Stimulated activated CD8-positive, alpha-beta memory T cell treated with anti-CD3 and anti-CD28 coated beads, Interleukin-4, amount 100 ng/mL, for 24 hours (primary cell): ENCODE measurements around the gene BRAT1.

Experiments
- DNase-seq: peaks from one replicate; pipeline ENCODE4 v3.0.0-alpha.2; 2020; ENCODE audit warnings: low read depth

The BRAT1 gene

GRCh38 chr7:2559283-2559950, 4.1 kb upstream of the BRAT1 start:
- DNase-seq = no peak

- DNase-seq = peak; percentile 89
Observed at GRCh38 chr7:2558629-2559282, 3.4 kb upstream of the BRAT1 start, which contains the start of gene IQCE. IQCE (plus strand) TSS chr7:2558979; CDS start chr7:2559182, 203 bp downstream.

- no peak for DNase-seq
Observed at GRCh38 chr7:2554661-2555111, 638 bp downstream of the BRAT1 start.

- DNase-seq = no peak
Observed at GRCh38 chr7:2553831-2554581, 1.3 kb downstream of the BRAT1 start.

GRCh38 chr7:2553108-2553507, 2.2 kb downstream of the BRAT1 start:
- no peak for DNase-seq

GRCh38 chr7:2551418-2551817, 3.9 kb downstream of the BRAT1 start:
- no peak for DNase-seq

- no peak for DNase-seq
Observed at GRCh38 chr7:2546776-2547586, 8.3 kb downstream of the BRAT1 start.

GRCh38 chr7:2545746-2546425, 9.4 kb downstream of the BRAT1 start:
- DNase-seq = no peak

GRCh38 chr7:2544541-2545188, 10.7 kb downstream of the BRAT1 start:
- DNase-seq = no peak

GRCh38 chr7:2542916-2543871, 12.1 kb downstream of the BRAT1 start:
- no peak for DNase-seq

- DNase-seq = no peak
Observed at GRCh38 chr7:2542011-2542915, 13.1 kb downstream of the BRAT1 start.

GRCh38 chr7:2541291-2542010, 13.9 kb downstream of the BRAT1 start:
- no peak for DNase-seq

- DNase-seq = no peak
Observed at GRCh38 chr7:2540641-2541051, 14.7 kb downstream of the BRAT1 start.

- no peak for DNase-seq
Observed at GRCh38 chr7:2540133-2540532, 15.2 kb downstream of the BRAT1 start.

- no peak for DNase-seq
Observed at GRCh38 chr7:2539031-2539911, 16.1 kb downstream of the BRAT1 start.

- no peak for DNase-seq
Observed at GRCh38 chr7:2537981-2538851, 17.1 kb downstream of the BRAT1 start.
